Stimulated activated naive CD4-positive, alpha-beta T cell (primary cell): ENCODE results near the gene MAPK8IP1.
A peak's percentile ranks its signal among the peaks of the same experiment; 100 is the strongest.

Experiments used
- DNase-seq, 6 experiments: peaks; one replicate each; lab custom pipeline; 2025; lab: John Stamatoyannopoulos, UW

Gene MAPK8IP1

GRCh38 chr11:45860348-45860747 lies 25.1 kb upstream of the MAPK8IP1 start:
- no peak for DNase-seq

DNA sequence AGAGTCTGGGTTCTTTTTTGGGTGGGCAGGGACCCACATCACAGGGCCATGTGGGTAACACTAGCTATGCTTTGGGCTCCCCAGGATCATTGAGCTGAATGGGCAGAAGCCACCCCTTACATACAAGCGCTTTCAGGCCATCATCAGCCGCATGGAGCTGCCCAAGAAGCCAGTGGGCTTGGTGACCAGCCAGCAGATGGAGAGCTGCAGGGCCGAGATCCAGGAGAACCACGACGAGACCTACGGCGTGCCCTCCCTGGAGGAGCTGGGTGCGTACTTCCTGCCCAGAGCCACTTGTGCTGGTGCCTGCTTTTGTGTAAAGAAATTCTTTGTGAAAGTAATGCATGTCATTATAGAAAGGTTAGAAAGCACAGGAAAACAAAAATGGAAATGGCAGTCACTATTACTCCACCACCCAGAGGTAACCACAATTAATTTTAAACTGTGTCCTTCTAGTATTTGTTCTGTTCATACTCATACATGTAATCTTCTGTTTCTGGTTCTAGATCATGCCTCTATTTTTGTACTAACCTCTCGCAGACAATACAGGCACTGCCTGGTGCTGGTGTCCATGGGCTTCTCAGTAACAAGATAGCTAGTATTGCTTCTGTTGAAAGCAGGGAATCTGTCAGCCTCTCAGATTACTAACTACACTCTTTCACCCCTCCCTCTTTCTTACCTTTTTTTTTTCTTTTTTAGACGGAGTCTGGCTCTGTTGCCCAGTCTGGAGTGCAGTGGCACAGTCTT lies 24.5 kb upstream of the MAPK8IP1 start:
- DNase-seq: no peak

- DNase-seq: no peak
Observed at GRCh38 chr11:45864041-45864440, 21.4 kb upstream of the MAPK8IP1 start.

DNA sequence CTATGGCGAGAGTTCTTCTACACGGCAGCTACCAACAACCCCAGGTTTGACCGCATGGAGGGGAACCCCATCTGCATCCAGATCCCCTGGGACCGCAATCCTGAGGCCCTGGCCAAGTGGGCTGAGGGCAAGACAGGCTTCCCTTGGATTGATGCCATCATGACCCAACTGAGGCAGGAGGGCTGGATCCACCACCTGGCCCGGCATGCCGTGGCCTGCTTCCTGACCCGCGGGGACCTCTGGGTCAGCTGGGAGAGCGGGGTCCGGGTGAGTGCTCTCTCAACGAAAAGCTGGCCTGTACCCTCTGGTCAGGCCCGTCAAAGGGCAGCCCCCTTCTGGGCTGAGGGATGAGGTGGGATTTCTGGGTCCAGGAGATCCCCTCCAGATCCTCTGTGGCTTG lies 15.9 kb upstream of the MAPK8IP1 start:
- DNase-seq: no peak

DNA sequence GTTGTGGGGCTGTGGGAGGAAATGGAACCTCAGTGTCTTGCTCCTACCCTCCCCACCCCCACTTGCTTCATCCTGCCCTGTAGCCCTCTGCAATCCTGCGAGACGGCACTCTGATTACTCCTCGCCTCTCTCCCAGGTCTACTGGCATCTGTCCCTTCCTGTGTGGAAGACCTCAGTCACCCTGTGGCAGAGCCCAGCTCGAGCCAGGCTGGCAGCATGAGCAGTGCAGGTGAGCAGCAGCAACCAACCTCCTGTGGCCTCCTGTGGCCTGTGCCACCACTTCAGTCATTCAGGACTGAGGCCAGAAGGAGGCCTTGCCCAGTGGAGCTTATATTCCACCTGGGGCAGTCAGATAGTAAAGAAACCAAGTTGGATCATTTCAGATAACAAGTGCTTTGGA lies 14.7 kb upstream of the MAPK8IP1 start:
- DNase-seq: no peak

DNA sequence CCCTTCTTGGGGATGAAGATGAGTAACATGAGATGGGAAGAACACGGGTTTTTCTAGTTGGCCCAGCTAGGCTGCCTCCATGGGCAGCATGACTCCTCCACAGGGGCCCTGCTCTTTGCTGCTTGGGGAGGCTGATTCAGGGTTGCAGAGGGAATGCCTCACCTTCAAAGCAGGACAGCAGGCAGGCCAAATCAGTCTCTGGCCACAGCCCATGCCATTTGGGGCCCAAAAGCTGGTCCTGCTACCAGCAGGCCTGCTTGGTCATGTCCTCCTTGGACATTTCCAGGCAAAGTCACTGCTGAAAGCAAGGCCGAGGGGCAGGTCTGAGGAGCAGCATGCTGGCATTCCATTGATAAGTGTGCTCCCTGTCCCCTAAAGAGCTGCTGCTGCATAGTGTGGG lies 13.8 kb upstream of the MAPK8IP1 start:
- no peak for DNase-seq

DNA sequence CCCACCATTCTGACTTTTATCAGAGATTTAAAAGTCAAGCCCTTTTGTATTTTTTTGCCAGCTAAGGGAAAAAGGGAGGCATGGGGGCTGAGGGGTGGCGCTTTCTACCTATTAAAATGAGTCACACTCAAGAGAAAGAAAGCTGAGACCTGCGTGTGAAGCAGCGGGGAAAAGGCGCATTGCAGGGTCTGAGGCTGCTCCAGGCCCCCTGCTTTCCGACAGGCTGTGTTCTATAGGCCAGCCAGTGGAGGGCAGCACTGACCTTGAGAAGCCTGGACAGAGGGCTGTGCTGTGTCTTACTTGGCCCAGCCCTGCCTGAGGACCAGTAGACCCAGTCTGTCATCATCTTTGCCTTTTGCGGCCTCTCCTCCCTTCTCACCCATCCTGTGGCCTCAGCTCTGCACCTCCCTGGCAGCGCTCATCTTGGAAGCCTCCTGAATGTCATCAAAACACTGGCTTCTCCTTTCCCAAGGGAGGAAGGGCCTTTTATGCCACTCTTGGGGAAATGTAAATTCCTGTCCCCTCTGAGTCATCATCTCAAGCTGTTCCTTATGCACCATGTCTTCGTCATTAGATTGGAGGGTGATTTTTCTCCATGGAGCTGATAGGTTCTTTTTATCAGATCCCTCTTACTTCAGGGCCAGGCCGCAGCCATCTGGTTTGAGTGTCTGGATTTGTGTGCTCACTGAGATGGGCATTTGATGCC lies 12.6 kb upstream of the MAPK8IP1 start:
- peak in 2 of 6 experiments; percentile 8 to 17 for DNase-seq

DNA sequence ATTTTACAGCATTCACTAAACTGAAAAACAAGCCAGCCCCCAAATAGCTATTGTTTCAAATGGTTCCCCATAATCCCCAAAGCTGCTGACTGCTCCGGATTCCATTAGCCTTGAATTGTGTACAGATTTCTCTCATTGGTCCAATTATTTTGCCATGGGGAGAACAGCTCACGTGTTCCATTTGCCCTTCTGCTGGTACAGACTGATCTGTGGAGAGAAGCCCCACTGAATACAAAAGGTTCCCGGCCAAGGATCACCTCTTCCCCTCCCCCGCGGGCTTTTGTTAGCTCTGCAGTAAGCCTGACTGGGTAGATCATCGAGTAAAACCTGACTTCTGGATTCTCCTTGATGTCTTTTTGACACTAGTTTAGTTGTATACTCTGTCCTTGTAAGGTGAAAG lies 9.1 kb upstream of the MAPK8IP1 start:
- DNase-seq: no peak

GRCh38 chr11:45877221-45877620 lies 8.2 kb upstream of the MAPK8IP1 start:
- DNase-seq: no peak

GRCh38 chr11:45877845-45878244 lies 7.6 kb upstream of the MAPK8IP1 start:
- no peak for DNase-seq

DNA sequence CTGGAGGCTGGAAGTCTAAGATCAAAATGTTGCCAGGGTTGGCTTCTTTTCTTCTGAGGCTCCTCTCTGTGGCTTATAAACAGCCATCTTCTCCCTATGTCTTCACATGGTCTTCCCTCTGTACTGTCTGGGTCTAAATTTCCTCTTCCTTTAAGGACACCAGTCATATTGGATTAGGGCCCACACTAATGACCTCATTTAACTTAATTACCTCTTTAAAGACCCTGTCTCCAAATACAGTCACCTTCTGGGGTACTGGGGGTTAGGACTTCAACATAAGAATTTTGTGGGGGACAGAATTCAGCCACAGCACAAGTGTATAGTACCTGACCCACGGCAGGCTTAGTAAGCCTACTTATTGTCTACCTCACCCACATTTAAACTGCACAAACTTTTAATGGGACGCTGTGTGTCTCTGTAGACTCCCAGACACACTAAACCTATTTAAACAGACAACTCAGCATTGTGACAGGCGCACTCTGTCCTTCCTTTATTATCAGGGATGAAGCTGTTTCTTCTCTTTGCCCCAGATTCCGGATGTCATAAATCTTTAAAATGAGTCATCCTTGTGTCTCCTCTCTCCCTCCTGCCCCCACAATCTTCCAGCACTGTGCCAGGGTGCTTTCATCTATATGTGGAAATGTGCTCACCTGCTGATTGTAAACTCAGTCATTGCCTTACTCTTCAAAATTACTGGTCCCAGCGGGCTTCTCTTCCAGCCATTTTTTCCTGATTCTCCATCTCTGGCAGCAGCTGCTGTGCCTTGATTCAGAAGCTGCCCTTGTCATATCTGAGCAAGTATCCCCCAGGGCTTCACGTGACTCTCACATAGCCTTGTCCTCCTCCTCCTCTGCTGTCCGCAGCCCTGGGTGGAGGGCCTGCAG lies 5.4 kb upstream of the MAPK8IP1 start:
- no peak for DNase-seq

GRCh38 chr11:45880772-45881570 lies 4.5 kb upstream of the MAPK8IP1 start:
- no peak for DNase-seq

DNA sequence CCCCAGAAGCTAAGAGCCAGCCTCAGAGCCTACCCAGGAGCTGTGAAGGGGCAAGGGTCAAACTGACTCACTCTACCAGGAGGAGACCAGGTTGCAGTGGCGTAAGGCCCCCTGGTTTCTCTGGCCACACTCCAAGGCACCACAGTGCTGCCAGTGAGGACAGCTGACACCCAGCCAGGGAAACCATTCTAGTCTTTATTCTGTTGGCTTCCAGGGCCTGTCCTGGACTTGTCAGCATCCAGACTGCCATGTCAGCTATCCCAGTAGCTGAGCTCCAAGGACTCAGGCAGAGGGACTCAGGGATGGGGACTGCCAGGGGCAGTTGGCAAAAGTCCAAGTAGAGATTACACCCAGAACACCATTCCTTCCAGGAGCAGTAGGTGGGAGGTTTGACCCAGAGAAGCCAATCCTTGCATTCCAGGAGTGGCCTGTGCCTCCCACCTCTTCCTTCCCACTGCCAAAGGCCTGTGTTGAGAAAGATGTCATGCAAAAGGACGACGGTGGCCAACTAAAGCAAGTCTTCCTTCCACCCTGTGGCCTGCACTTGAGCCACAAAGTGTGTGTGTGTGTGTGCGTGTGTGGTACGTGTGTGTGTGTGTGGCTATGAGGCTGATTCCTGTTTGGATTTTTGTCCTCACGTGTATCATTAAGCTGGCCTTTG lies 3.6 kb upstream of the MAPK8IP1 start:
- no peak for DNase-seq

GRCh38 chr11:45884596-45885185 lies 760 bp upstream of the MAPK8IP1 start:
- DNase-seq: no peak

- DNase-seq: no peak
Observed at GRCh38 chr11:45885921-45886721, 670 bp downstream of the MAPK8IP1 start.

DNA sequence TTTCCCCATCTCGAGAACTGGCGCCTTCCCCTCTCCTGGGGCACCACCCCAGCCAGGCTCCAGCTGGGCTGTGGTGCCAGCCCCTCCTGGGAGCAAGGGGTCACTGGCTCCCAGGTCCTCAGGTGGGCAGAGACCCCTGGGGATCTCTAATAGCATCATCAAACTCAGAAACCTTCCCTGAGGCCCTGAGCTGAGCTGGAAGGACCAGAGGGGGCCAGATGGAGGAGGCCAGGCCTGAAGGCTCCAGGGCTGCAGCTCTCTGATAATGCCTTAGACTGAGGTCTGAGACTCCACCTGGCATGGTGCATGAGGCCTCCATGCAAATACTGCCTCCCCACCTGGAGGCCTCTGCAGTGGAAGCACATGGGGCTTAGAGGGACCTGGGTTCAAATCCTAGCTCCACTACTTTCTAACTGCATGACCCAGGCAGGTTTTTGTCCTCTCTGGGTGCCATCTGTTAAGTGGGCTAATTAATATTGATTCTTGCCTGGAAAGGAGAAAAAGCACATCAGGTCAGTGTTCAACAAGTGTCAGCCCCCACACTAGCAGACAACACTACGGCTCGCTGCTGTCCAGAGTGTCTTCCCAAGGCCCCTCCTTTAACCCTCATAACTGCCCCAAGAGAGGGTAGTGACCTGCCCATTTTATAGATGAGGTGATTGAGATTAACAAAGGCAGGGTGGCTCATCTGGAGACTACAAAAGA lies 1.5 kb downstream of the MAPK8IP1 start:
- DNase-seq: no peak

DNA sequence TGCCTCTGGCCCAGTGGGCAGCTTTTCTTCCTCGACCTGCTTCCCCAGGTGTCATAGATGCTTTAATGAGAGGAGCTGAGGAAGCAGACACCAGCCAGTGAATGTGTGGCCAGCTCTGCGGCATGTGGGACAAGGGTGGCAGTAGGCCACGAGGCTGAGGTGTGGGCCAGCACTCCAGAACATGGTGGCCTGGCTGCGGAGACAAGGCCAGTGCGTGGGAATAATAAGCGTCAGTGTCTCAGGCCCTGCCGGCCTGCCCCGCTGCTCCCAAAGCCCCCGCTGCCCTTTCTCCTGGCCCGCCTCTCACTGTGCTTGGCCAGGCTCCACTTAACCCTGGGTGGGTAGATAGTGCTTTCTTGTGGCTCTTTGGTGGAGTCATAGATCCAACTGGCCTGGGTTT lies 2.1 kb downstream of the MAPK8IP1 start:
- no peak for DNase-seq

GRCh38 chr11:45889555-45889954 lies 4.1 kb downstream of the MAPK8IP1 start:
- DNase-seq: no peak

DNA sequence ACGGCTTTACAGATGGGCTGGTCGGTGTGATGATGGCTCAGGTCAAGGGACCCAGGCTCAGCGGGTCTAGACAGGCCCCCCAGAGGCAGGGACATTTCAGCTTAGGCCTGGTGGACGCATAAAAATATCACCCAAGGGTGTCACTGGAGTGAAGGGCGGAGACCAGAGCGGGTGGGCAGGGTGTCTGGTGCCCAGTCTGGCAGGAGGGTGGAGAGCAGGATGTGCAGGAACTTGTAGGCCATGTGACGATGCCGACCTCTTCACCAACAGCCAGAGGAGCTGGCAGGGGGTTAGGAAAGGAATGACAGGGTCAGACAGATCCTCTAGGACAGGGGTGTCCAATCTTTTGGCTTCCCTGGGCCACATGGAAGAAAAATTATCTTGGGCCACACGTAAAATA lies 4.5 kb downstream of the MAPK8IP1 start:
- DNase-seq: no peak
